Stimulated activated CD4-positive, alpha-beta T cell treated with anti-CD3 and anti-CD28 coated beads, Interleukin-2, amount 100 ng/mL, for 4 hours (primary cell): ENCODE results near the gene TMEM150C.

ENCODE experiments used
- DNase-seq: peaks from one replicate; pipeline ENCODE4 v3.0.0-alpha.2; 2020; ENCODE audit warnings: low read depth

TMEM150C gene

GRCh38 chr4:82561786-82562563 is at the start of gene TMEM150C:
TSS of gene TMEM150C (minus strand) at chr4:82561988. CDS start at chr4:82504657, 57,331 bp downstream.
- no peak for DNase-seq

- no peak for DNase-seq
These were observed 49.7 kb upstream of the TMEM150C start for GRCh38 chr4:82611527-82611926.

- DNase-seq: no peak
These were observed 48.3 kb upstream of the TMEM150C start for GRCh38 chr4:82610041-82610440.

- DNase-seq: no peak
These were observed 44.8 kb upstream of the TMEM150C start for GRCh38 chr4:82606622-82607021.

- no peak for DNase-seq
These were observed 42.7 kb upstream of the TMEM150C start for GRCh38 chr4:82604522-82604921.

- DNase-seq: no peak
These were observed 39.6 kb upstream of the TMEM150C start for GRCh38 chr4:82601242-82602015.

GRCh38 chr4:82599336-82599735 is 37.5 kb upstream of the TMEM150C start:
- no peak for DNase-seq

GRCh38 chr4:82594456-82594855 is 32.7 kb upstream of the TMEM150C start:
- no peak for DNase-seq

- DNase-seq: no peak
These were observed 31.6 kb upstream of the TMEM150C start for GRCh38 chr4:82593411-82593810.

- DNase-seq: no peak
These were observed 30.9 kb upstream of the TMEM150C start for GRCh38 chr4:82592639-82593038.

GRCh38 chr4:82591592-82591991 is 29.8 kb upstream of the TMEM150C start:
- DNase-seq: no peak

- no peak for DNase-seq
These were observed 28.0 kb upstream of the TMEM150C start for GRCh38 chr4:82589756-82590155.

- no peak for DNase-seq
These were observed 27.0 kb upstream of the TMEM150C start for GRCh38 chr4:82588771-82589270.

- no peak for DNase-seq
These were observed 26.2 kb upstream of the TMEM150C start for GRCh38 chr4:82587826-82588540.

GRCh38 chr4:82585690-82586435 is 24.1 kb upstream of the TMEM150C start:
- no peak for DNase-seq

GRCh38 chr4:82584931-82585330 is 23.1 kb upstream of the TMEM150C start:
- no peak for DNase-seq

GRCh38 chr4:82583897-82584587 is 22.3 kb upstream of the TMEM150C start:
- no peak for DNase-seq

GRCh38 chr4:82579932-82580331 is 18.1 kb upstream of the TMEM150C start:
- DNase-seq: no peak

GRCh38 chr4:82578935-82579334 is 17.1 kb upstream of the TMEM150C start:
- no peak for DNase-seq

GRCh38 chr4:82577451-82577850 is 15.7 kb upstream of the TMEM150C start:
- DNase-seq: no peak

GRCh38 chr4:82569727-82570126 is 7.9 kb upstream of the TMEM150C start:
- no peak for DNase-seq
